ENCODE results near the gene BTBD10.

BTBD10 gene

GRCh38 chr11:13473013-13473722 is 10.1 kb upstream of the BTBD10 start (continued):
- TF ChIP-seq POU6F1 (CRISPR knock-in tag; IDR thresholded peaks at IDR 0.05; ENCODE audit: borderline replicate concordance, low read depth): no peak
- no peak for TF ChIP-seq ZFP3 (CRISPR knock-in tag; IDR thresholded peaks at IDR 0.05)
- TF ChIP-seq RARB (CRISPR knock-in tag; IDR thresholded peaks at IDR 0.05): no peak
- TF ChIP-seq CSDC2 (CRISPR knock-in tag; IDR thresholded peaks at IDR 0.05): no peak
- TF ChIP-seq ZFP30 (CRISPR knock-in tag; IDR thresholded peaks at IDR 0.05): no peak

- no peak for ATAC-seq
- TF ChIP-seq ARNTL (CRISPR knock-in tag; IDR thresholded peaks at IDR 0.05; ENCODE audit: borderline replicate concordance, low read depth): no peak
- TF ChIP-seq ZC3H10 (CRISPR knock-in tag; IDR thresholded peaks at IDR 0.05): no peak
- no peak for TF ChIP-seq TOX (CRISPR knock-in tag; IDR thresholded peaks at IDR 0.05; ENCODE audit: borderline replicate concordance)
- no peak for TF ChIP-seq PPARA (CRISPR knock-in tag; IDR thresholded peaks at IDR 0.05; ENCODE audit: borderline replicate concordance)
- TF ChIP-seq CSDC2 (CRISPR knock-in tag; IDR thresholded peaks at IDR 0.05): no peak
- TF ChIP-seq BACH2 (CRISPR knock-in tag; IDR thresholded peaks at IDR 0.05; ENCODE audit: borderline replicate concordance): no peak
- no peak for TF ChIP-seq CREB5 (CRISPR knock-in tag; IDR thresholded peaks at IDR 0.05; ENCODE audit: low read depth)
- TF ChIP-seq POU6F1 (CRISPR knock-in tag; IDR thresholded peaks at IDR 0.05; ENCODE audit: borderline replicate concordance, low read depth): no peak
- TF ChIP-seq SNAI2 (CRISPR knock-in tag; IDR thresholded peaks at IDR 0.05): no peak
- no peak for TF ChIP-seq ZFP3 (CRISPR knock-in tag; IDR thresholded peaks at IDR 0.05)
- no peak for TF ChIP-seq RARB (CRISPR knock-in tag; IDR thresholded peaks at IDR 0.05)
- TF ChIP-seq TSHZ2 (CRISPR knock-in tag; IDR thresholded peaks at IDR 0.05): no peak
- no peak for TF ChIP-seq ZFP30 (CRISPR knock-in tag; IDR thresholded peaks at IDR 0.05)
- TF ChIP-seq ISL1 (CRISPR knock-in tag; IDR thresholded peaks at IDR 0.05): no peak
- TF ChIP-seq ZNF70 (CRISPR knock-in tag; IDR thresholded peaks at IDR 0.05): no peak
- TF ChIP-seq OSR1 (CRISPR knock-in tag; IDR thresholded peaks at IDR 0.05): no peak
- TF ChIP-seq CSRNP3 (CRISPR knock-in tag; IDR thresholded peaks at IDR 0.05): no peak
- no peak for TF ChIP-seq GLIS3 (CRISPR knock-in tag; IDR thresholded peaks at IDR 0.05)
- TF ChIP-seq TCF4 (CRISPR knock-in tag; IDR thresholded peaks at IDR 0.05; ENCODE audit: borderline replicate concordance): no peak
These were observed 5.7 kb upstream of the BTBD10 start for GRCh38 chr11:13468750-13469149.

GRCh38 chr11:13465909-13466371 is 2.9 kb upstream of the BTBD10 start:
- TF ChIP-seq ZNF70 (CRISPR knock-in tag; IDR thresholded peaks at IDR 0.05): peak; percentile 96
- TF ChIP-seq PPARA (CRISPR knock-in tag; IDR thresholded peaks at IDR 0.05; ENCODE audit: borderline replicate concordance): no peak
- ATAC-seq: no peak

Measured in SK-N-SH treated with all-trans-retinoic acid at 6 μM for 48 hours (cell line).